OCI-LY7 (cell line): Measurements from ENCODE around the gene HTT-AS. TPM values are rescaled to one million over a fixed set of nuclear protein-coding genes. Genes with fewer than 3 reads are reported as not detected.

Experiments
- BruUV-seq: library from RNA; stranded (reverse); fragments of 400-500 nt; replicated peaks from 2 replicates; lab custom pipeline; 2021; lab: Mats Ljungman, UMichigan
- CTCF ChIA-PET: fragments of 300-600 bp; sonication (Branson Sonifier 250); formaldehyde crosslinking; loops from one replicate; lab custom pipeline; 2022; ENCODE audit warnings: antibody characterized with exemption; ENCODE audit not compliant: unreplicated experiment; lab: Charles Lee
- POLR2A ChIA-PET: fragments of 300-600 bp; sonication (Branson Sonifier 250); formaldehyde crosslinking; loops from one replicate; lab custom pipeline; 2022; ENCODE audit warnings: antibody characterized with exemption; lab: Charles Lee
- DNase-seq: peaks from one replicate; pipeline ENCODE4 v3.0.0-alpha.2; 2015; ENCODE audit warnings: low spot score
- H2AFZ ChIP-seq: fragments of 200-600 bp; sonication (generic), shearing (Covaris generic); 2 replicates; pipeline ENCODE4 v1.6.1; 2014; ENCODE audit warnings: mild to moderate bottlenecking, antibody characterized with exemption, low read length, moderate library complexity
- H3K27ac ChIP-seq: fragments of 200-600 bp; sonication (generic); 2 replicates; pipeline ENCODE4 v1.5.1; 2014; ENCODE audit warnings: mixed run types, low read depth, mild to moderate bottlenecking, moderate library complexity, low read length, inconsistent platforms; ENCODE audit not compliant: poor library complexity, severe bottlenecking
- H3K36me3 ChIP-seq: fragments of 200-600 bp; sonication (generic); 2 replicates; pipeline ENCODE4 v1.6.1; 2014; ENCODE audit warnings: mild to moderate bottlenecking, antibody characterized with exemption, low read length, moderate library complexity, mixed read lengths; ENCODE audit not compliant: insufficient read depth
- H3K4me1 ChIP-seq: fragments of 200-600 bp; sonication (generic); 2 replicates; pipeline ENCODE4 v1.5.1; 2014; ENCODE audit warnings: mild to moderate bottlenecking, low read length; ENCODE audit not compliant: insufficient read depth, poor library complexity, severe bottlenecking
- H3K4me2 ChIP-seq: fragments of 200-600 bp; sonication (generic); 2 replicates; pipeline ENCODE4 v1.6.1; 2014; ENCODE audit warnings: mild to moderate bottlenecking, low read length
- H3K4me3 ChIP-seq: fragments of 200-600 bp; sonication (generic); 2 replicates; pipeline ENCODE4 v1.5.1; 2014; ENCODE audit warnings: mild to moderate bottlenecking, low read depth, low read length; ENCODE audit not compliant: poor library complexity, severe bottlenecking
- H3K79me2 ChIP-seq: fragments of 200-600 bp; sonication (generic); 2 replicates; pipeline ENCODE4 v1.6.1; 2016; ENCODE audit warnings: low read depth, mild to moderate bottlenecking, low read length, moderate library complexity, mixed read lengths; ENCODE audit not compliant: insufficient read depth
- H3K9me2 ChIP-seq: fragments of 200-600 bp; sonication (generic); 2 replicates; pipeline ENCODE4 v1.6.1; 2016; ENCODE audit warnings: mild to moderate bottlenecking, low read length, mixed read lengths; ENCODE audit not compliant: insufficient read depth
- H3K9me3 ChIP-seq: fragments of 200-600 bp; sonication (generic); 2 replicates; pipeline ENCODE4 v1.6.1; 2014; ENCODE audit warnings: mild to moderate bottlenecking, mixed run types, low read length, mixed read lengths
- H4K20me1 ChIP-seq: fragments of 200-600 bp; sonication (generic); 2 replicates; pipeline ENCODE4 v1.6.1; 2014; ENCODE audit warnings: mild to moderate bottlenecking, antibody characterized with exemption, low read length, moderate library complexity, mixed read lengths; ENCODE audit not compliant: insufficient read depth
- EZH2phosphoT487 ChIP-seq: fragments of 200-600 bp; sonication (generic); IDR thresholded peaks from 2 replicates; pipeline ENCODE4 v1.6.1; 2018; ENCODE audit warnings: low read depth, borderline replicate concordance, mild to moderate bottlenecking, mixed run types, antibody characterized with exemption, low read length, moderate library complexity, mixed read lengths
- intact Hi-C: fragments of 100-400 bp; cut with micrococcal nuclease; formaldehyde crosslinking; loops from one replicate; pipeline ENCODE4 v1.10.0; 2022; ENCODE audit not compliant: unreplicated experiment
- total RNA-seq, 2 experiments: library from RNA; depleted of rRNA in 1 of 2; stranded (reverse); fragments of >200 nt in 1 of 2; shearing (Covaris generic) in 1 of 2; gene quantifications; 2 replicates each; pipeline ENCODE4 v1.2.3, GENCODE V29; 2014 to 2022
- TF ChIP-seq, protein P1 (sequence below): fragments of 200-600 bp; sonication (generic); conservative IDR thresholded peaks from 2 replicates; pipeline ENCODE4 v1.5.1; 2014; ENCODE audit warnings: mild to moderate bottlenecking, antibody characterized with exemption, low read length, moderate library complexity, mixed read lengths

HTT-AS gene
- total RNA-seq, 2 experiments from 2014 or later: not detected

DNA sequence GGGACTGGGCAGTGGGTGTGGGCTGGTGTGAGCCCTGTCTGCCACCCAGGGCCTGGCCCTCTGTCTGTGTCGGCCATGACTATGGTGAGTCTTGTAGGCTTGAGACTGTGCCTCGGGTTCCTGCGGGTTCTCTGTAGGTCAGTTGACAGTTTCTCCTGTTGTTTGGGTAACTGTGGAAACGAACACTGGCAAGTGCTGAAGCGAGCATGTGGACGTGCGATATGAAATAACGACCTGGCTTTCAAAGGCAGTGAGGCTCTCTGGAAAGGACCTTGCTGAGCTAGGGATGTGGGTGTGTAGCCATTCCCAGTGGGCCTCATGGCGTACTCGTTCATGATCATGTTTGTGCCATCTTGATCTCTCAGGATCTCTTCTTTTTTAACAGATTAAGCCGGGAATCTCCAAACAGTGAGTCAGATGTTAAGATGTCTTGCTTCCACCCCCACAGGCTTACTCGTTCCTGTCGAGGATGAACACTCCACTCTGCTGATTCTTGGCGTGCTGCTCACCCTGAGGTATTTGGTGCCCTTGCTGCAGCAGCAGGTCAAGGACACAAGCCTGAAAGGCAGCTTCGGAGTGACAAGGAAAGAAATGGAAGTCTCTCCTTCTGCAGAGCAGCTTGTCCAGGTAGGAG is 41.4 kb upstream of the HTT-AS start:
- H3K9me3 ChIP-seq: no peaks in the 10 kb centered on the region
- no peak overlapping the region for H3K27ac ChIP-seq
- ChIA-PET CTCF (interaction anchor here (1.6 kb wide), 1 partner anchor 8 kb away, joined by 4 read pairs; no protein-coding TSS in a partner anchor), POLR2A (no interaction called here)
- H3K4me1 ChIP-seq: no peaks in the 10 kb centered on the region
- TF ChIP-seq EZH2phosphoT487: no peak
- TF ChIP-seq, protein P1, sequence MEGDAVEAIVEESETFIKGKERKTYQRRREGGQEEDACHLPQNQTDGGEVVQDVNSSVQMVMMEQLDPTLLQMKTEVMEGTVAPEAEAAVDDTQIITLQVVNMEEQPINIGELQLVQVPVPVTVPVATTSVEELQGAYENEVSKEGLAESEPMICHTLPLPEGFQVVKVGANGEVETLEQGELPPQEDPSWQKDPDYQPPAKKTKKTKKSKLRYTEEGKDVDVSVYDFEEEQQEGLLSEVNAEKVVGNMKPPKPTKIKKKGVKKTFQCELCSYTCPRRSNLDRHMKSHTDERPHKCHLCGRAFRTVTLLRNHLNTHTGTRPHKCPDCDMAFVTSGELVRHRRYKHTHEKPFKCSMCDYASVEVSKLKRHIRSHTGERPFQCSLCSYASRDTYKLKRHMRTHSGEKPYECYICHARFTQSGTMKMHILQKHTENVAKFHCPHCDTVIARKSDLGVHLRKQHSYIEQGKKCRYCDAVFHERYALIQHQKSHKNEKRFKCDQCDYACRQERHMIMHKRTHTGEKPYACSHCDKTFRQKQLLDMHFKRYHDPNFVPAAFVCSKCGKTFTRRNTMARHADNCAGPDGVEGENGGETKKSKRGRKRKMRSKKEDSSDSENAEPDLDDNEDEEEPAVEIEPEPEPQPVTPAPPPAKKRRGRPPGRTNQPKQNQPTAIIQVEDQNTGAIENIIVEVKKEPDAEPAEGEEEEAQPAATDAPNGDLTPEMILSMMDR: no peak
- H3K4me3 ChIP-seq: no peak overlapping the region
- BruUV-seq: no TSS peak
- no peaks in the 10 kb centered on the region for H3K79me2 ChIP-seq
- peaks cover 92% of the 10 kb centered on the region for H3K36me3 ChIP-seq
- intact Hi-C loops: no loop called here
- H2AFZ ChIP-seq: no peak overlapping the region
- no peaks in the 10 kb centered on the region for H3K9me2 ChIP-seq
- DNase-seq: no peak
- no peak overlapping the region for H3K4me2 ChIP-seq
- H4K20me1 ChIP-seq: no peaks in the 10 kb centered on the region

DNA sequence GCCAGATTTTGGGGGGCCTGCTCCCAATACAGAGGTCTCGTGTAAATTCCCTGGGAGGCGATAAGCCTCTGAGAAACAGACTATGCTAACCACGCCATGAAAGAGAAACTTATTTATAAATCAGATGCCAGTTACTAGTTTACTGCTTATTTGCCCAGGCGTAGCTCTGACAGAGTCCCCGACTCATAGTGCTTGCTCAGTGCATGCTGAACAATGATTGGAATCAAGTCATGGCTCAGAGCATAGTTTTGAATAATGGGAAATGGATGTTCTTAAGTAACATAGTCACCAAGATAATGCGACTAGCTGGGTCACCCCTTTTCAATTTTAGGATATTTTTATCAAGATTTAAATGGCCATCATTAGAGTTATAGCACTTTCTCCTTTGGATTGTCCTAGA is 40.0 kb upstream of the HTT-AS start:
- H4K20me1 ChIP-seq: no peaks in the 10 kb centered on the region
- H3K36me3 ChIP-seq: peaks cover 94% of the 10 kb centered on the region
- DNase-seq: no peak
- no peak for TF ChIP-seq EZH2phosphoT487
- TF ChIP-seq, protein P1: no peak
- H3K4me3 ChIP-seq: no peak overlapping the region
- no peaks in the 10 kb centered on the region for H3K9me3 ChIP-seq
- no peak overlapping the region for H2AFZ ChIP-seq
- H3K9me2 ChIP-seq: no peaks in the 10 kb centered on the region
- ChIA-PET CTCF (no interaction called here), POLR2A (no interaction called here)
- no peaks in the 10 kb centered on the region for H3K79me2 ChIP-seq
- no TSS peak for BruUV-seq
- intact Hi-C loops: no loop called here
- H3K4me2 ChIP-seq: no peak overlapping the region
- H3K27ac ChIP-seq: no peak overlapping the region
- H3K4me1 ChIP-seq: no peaks in the 10 kb centered on the region
